ENCODE data around the gene GCC2. TPM values are rescaled to one million over a fixed set of nuclear protein-coding genes. Genes with fewer than 3 reads are reported as not detected.

The GCC2 gene
- total RNA-seq, 1 experiment from 2014 or later, result 28.2 TPM

DNA sequence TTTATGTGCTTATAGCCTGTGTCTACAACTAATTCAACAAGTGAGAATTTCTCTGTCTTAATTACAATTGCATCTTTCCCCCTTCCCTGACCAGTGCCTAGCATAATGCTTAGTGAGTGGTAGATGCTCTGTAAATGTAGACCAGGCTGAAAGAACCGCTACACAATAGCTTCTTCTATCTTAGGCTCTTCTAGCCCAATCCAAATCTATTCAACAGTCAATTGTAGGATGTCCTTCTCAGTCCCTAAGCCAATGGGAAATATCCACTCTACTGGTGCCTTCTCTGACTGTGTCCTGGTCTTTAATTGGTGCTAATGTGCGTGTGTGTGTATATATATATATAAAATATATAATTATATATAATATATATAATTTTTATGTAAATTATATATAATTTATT, 34.1 kb upstream of the GCC2 start:
- ChIA-PET CTCF (no interaction called here), POLR2A (no interaction called here), RAD21 (ENCODE audit: low non-redundant PET in 1 of 2, low total read pairs in 2 of 2, uncharacterized antibody in 2 of 2, unreplicated experiment in 2 of 2) (no interaction called here)
- no peaks in the 10 kb centered on the region for H3K9me3 ChIP-seq (ENCODE audit: control insufficient read depth in 1 of 2, insufficient read depth in 1 of 2, low read depth in 1 of 2, low read length in 2 of 2)
- H2AFZ ChIP-seq (ENCODE audit: low read depth, low read length, poor library complexity, severe bottlenecking), result no peak overlapping the region
- H3K27me3 ChIP-seq (ENCODE audit: insufficient read depth, low read length), result no peaks in the 10 kb centered on the region
- no peak overlapping the region for H3K4me3 ChIP-seq (replicated peaks in 1 of 2; ENCODE audit: low read depth in 1 of 2, low read length in 2 of 2)
- H3K27ac ChIP-seq (ENCODE audit: low read depth, low read length), result no peak overlapping the region
- no peaks in the 10 kb centered on the region for H3K36me3 ChIP-seq (ENCODE audit: control insufficient read depth in 1 of 2, insufficient read depth in 2 of 2, low read length in 2 of 2)
- H4K20me1 ChIP-seq (ENCODE audit: insufficient read depth), result no peaks in the 10 kb centered on the region
- H3K79me2 ChIP-seq (ENCODE audit: insufficient read depth, low read length), result no peaks in the 10 kb centered on the region
- no peak overlapping the region for H3K4me2 ChIP-seq (ENCODE audit: low read length)
- ATAC-seq (no peak), DNase-seq (ENCODE audit: low read depth, low spot score) (no peak)
- BruUV-seq (replicated peaks), result no TSS peak
- no peaks in the 10 kb centered on the region for H3K9me2 ChIP-seq (ENCODE audit: insufficient read depth)
- peaks cover 0 to 12% of the 10 kb centered on the region in 2 experiments; a peak in 3 of 4 replicates for H3K4me1 ChIP-seq (ENCODE audit: control insufficient read depth in 1 of 2, insufficient read depth in 2 of 2, low read length in 2 of 2)
- TF ChIP-seq CEBPB (IDR thresholded peaks at IDR 0.05; ENCODE audit: low read depth), result no peak
- TF ChIP-seq, protein P1, sequence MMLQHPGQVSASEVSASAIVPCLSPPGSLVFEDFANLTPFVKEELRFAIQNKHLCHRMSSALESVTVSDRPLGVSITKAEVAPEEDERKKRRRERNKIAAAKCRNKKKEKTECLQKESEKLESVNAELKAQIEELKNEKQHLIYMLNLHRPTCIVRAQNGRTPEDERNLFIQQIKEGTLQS (IDR thresholded peaks at IDR 0.05), result no peak
- TF ChIP-seq, protein P2, sequence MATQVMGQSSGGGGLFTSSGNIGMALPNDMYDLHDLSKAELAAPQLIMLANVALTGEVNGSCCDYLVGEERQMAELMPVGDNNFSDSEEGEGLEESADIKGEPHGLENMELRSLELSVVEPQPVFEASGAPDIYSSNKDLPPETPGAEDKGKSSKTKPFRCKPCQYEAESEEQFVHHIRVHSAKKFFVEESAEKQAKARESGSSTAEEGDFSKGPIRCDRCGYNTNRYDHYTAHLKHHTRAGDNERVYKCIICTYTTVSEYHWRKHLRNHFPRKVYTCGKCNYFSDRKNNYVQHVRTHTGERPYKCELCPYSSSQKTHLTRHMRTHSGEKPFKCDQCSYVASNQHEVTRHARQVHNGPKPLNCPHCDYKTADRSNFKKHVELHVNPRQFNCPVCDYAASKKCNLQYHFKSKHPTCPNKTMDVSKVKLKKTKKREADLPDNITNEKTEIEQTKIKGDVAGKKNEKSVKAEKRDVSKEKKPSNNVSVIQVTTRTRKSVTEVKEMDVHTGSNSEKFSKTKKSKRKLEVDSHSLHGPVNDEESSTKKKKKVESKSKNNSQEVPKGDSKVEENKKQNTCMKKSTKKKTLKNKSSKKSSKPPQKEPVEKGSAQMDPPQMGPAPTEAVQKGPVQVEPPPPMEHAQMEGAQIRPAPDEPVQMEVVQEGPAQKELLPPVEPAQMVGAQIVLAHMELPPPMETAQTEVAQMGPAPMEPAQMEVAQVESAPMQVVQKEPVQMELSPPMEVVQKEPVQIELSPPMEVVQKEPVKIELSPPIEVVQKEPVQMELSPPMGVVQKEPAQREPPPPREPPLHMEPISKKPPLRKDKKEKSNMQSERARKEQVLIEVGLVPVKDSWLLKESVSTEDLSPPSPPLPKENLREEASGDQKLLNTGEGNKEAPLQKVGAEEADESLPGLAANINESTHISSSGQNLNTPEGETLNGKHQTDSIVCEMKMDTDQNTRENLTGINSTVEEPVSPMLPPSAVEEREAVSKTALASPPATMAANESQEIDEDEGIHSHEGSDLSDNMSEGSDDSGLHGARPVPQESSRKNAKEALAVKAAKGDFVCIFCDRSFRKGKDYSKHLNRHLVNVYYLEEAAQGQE (IDR thresholded peaks at IDR 0.05; ENCODE audit: low read depth), result no peak
- TF ChIP-seq, protein P3, sequence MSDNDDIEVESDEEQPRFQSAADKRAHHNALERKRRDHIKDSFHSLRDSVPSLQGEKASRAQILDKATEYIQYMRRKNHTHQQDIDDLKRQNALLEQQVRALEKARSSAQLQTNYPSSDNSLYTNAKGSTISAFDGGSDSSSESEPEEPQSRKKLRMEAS (IDR thresholded peaks at IDR 0.05), result no peak
- TF ChIP-seq EZH2 (IDR thresholded peaks at IDR 0.05), result no peak
- TF ChIP-seq POLR2A (IDR thresholded peaks at IDR 0.05; ENCODE audit: borderline replicate concordance, extremely low read depth, insufficient read depth, insufficient read length), result no peak
- TF ChIP-seq SRF (IDR thresholded peaks at IDR 0.05; ENCODE audit: low read depth), result no peak
- no peak for TF ChIP-seq POLR2AphosphoS5 (IDR thresholded peaks at IDR 0.05; ENCODE audit: low read depth, low read length)
- TF ChIP-seq, protein P4, sequence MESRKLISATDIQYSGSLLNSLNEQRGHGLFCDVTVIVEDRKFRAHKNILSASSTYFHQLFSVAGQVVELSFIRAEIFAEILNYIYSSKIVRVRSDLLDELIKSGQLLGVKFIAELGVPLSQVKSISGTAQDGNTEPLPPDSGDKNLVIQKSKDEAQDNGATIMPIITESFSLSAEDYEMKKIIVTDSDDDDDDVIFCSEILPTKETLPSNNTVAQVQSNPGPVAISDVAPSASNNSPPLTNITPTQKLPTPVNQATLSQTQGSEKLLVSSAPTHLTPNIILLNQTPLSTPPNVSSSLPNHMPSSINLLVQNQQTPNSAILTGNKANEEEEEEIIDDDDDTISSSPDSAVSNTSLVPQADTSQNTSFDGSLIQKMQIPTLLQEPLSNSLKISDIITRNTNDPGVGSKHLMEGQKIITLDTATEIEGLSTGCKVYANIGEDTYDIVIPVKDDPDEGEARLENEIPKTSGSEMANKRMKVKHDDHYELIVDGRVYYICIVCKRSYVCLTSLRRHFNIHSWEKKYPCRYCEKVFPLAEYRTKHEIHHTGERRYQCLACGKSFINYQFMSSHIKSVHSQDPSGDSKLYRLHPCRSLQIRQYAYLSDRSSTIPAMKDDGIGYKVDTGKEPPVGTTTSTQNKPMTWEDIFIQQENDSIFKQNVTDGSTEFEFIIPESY (IDR thresholded peaks at IDR 0.05; ENCODE audit: extremely low read depth, insufficient replicate concordance, low read length), result no peak
- no peak for TF ChIP-seq SP1 (IDR thresholded peaks at IDR 0.05; ENCODE audit: low read depth)
- no peak for TF ChIP-seq JUND (IDR thresholded peaks at IDR 0.05)
- no peak for TF ChIP-seq FOSL1 (IDR thresholded peaks at IDR 0.05; ENCODE audit: low read depth)
- TF ChIP-seq ZNF274 (IDR thresholded peaks at IDR 0.05; ENCODE audit: low read depth, low read length), result no peak
- intact Hi-C loops (cut with micrococcal nuclease), result no loop called here
- H3K9ac ChIP-seq (ENCODE audit: low read length), result no peak overlapping the region
